IPS-20b (cell line): ENCODE data around the gene CTNND1.

Experiments used
- H3K27ac ChIP-seq: one replicate; pipeline ENCODE4 v1.5.1; 2013; ENCODE audit warnings: low read length
- H3K27me3 ChIP-seq: 2 replicates; pipeline ENCODE4 v1.6.1; 2013; ENCODE audit warnings: mild to moderate bottlenecking, low read length, inconsistent platforms; ENCODE audit not compliant: insufficient read depth
- H3K36me3 ChIP-seq: 2 replicates; pipeline ENCODE4 v1.6.1; 2013; ENCODE audit warnings: low read depth, mild to moderate bottlenecking, inconsistent platforms, low read length, moderate library complexity; ENCODE audit not compliant: insufficient read depth
- H3K4me1 ChIP-seq: 2 replicates; pipeline ENCODE4 v1.6.1; 2013; ENCODE audit warnings: mild to moderate bottlenecking, control low read depth, inconsistent platforms, low read length, moderate library complexity; ENCODE audit not compliant: insufficient read depth
- H3K4me3 ChIP-seq: 2 replicates; pipeline ENCODE4 v1.5.1; 2013; ENCODE audit warnings: mild to moderate bottlenecking, low read length, inconsistent platforms
- H3K9ac ChIP-seq: 2 replicates; pipeline ENCODE4 v1.6.1; 2013; ENCODE audit warnings: low read depth, mild to moderate bottlenecking, inconsistent platforms, low read length, moderate library complexity
- H3K9me3 ChIP-seq: 2 replicates; pipeline ENCODE4 v1.6.1; 2013; ENCODE audit warnings: mild to moderate bottlenecking, low read depth, low read length, inconsistent platforms; ENCODE audit not compliant: insufficient read depth

The CTNND1 gene

GRCh38 chr11:57764972-57765371 lies 3.4 kb downstream of the CTNND1 start:
- Histone ChIP-seq H3K27me3 (no peaks in the 10 kb centered on the region), H3K9me3 (no peaks in the 10 kb centered on the region), H3K27ac (no peak overlapping the region), H3K4me1 (peaks cover 19% of the 10 kb centered on the region; the same call in 1 of the 2 replicates), H3K4me3 (peak overlapping the region; percentile 91), H3K9ac (peak overlapping the region; percentile 98; the same call in 1 of the 2 replicates), H3K36me3 (no peaks in the 10 kb centered on the region)

- H3K9me3 ChIP-seq = no peaks in the 10 kb centered on the region
- no peak overlapping the region for H3K4me3 ChIP-seq
- no peaks in the 10 kb centered on the region for H3K27me3 ChIP-seq
- no peak overlapping the region for H3K27ac ChIP-seq
- no peak overlapping the region for H3K9ac ChIP-seq
- H3K4me1 ChIP-seq = peaks cover 22% of the 10 kb centered on the region
- no peaks in the 10 kb centered on the region for H3K36me3 ChIP-seq
Observed at GRCh38 chr11:57770793-57771192, 9.2 kb downstream of the CTNND1 start.

DNA sequence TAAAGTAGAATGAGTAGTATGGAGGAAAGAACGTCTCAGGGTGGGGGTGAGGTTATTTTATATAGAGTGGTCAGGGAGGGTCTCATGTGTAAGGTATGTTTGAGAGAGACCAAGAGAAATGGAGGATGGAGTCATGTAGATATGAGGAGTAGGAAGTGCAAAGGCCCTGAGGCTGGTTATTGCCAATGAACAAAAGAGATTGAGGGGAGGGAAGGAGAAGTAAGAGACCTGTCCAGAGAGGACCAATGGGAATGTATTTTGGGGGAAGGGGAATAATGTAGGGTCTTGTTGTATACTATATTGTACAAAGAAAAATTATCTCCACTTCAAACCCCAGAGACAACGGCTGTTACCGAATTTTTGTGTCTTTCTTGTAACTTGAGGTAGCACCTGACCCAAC lies 9.8 kb downstream of the CTNND1 start:
- no peaks in the 10 kb centered on the region for H3K27me3 ChIP-seq
- no peaks in the 10 kb centered on the region for H3K36me3 ChIP-seq
- H3K4me1 ChIP-seq = peaks cover 24% of the 10 kb centered on the region
- H3K4me3 ChIP-seq = no peak overlapping the region
- no peaks in the 10 kb centered on the region for H3K9me3 ChIP-seq
- no peak overlapping the region for H3K27ac ChIP-seq
- H3K9ac ChIP-seq = no peak overlapping the region

DNA sequence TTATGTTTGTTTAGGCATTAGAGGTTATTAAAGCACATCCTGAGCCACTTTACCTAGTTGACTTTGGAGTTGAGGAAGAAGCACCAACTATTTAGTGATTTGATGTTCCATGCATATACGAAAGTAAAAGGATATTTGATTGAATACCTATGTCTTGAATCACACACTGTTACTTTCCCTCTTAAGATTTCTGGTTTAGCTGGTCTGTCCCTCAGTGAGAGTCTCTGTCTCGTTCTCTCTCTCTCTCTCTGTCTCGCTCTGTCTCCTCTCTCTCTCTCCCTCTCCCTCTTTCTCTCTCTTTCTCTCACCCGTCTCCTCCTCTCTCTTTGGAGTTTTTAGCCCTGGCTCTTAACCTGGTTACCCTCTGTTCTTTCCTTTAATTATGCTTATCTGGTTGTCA lies 11.0 kb downstream of the CTNND1 start:
- H3K9ac ChIP-seq = no peak overlapping the region
- peaks cover 34% of the 10 kb centered on the region for H3K4me1 ChIP-seq
- no peak overlapping the region for H3K27ac ChIP-seq

DNA sequence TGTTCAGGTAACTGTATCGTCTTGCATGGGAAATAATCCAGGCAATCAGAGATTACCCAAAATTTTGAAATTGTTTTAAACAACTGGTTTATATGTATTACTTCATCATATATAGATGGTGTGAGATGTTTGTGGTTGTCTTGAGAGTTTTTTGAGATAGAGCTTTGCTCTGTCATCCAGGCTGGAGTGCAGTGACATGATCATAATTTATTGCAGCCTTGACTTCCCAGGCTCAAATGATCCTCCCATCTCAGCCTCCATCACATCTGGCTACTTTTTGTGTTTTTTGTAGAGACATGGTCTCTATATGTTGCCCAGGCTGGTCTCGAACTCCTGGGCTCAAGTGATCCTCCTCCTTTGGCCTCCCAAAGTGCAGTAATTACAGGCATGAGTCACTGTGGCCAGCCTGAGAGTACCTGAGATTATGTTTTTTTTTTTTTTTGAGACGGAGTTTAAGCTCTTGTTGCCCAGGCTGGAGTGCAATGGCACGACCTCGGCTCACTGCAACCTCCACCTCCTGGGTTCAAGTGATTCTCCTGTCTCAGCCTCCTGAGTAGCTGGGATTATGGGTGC lies 11.5 kb downstream of the CTNND1 start:
- Histone ChIP-seq H3K27ac (no peak overlapping the region), H3K36me3 (no peaks in the 10 kb centered on the region), H3K9me3 (no peaks in the 10 kb centered on the region), H3K27me3 (no peaks in the 10 kb centered on the region), H3K9ac (no peak overlapping the region), H3K4me3 (no peak overlapping the region), H3K4me1 (peaks cover 39% of the 10 kb centered on the region)

More for the DNA sequence above, 11.0 kb downstream of the CTNND1 start:
- Histone ChIP-seq H3K36me3 (no peaks in the 10 kb centered on the region), H3K4me3 (no peak overlapping the region), H3K9me3 (no peaks in the 10 kb centered on the region), H3K27me3 (no peaks in the 10 kb centered on the region)

DNA sequence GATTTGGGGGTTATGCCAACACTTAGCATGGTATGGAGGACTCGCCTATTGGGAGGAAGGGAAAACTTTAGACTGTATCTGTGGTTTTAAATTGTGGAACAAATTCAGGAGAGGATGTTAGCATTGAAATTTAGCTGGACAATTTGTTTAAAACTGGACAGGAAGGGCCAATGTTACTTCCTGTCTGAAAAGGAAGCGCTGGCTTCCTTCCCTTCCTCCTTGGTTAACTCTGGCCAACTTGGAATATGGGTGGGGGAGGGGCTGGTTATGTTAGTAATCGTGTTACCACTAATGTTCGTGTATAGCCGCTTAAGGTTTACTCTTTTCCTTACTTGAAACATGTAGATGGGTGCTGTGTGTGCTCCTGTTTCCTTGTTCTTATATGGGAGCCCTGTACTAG lies 13.9 kb downstream of the CTNND1 start:
- Histone ChIP-seq H3K36me3 (no peaks in the 10 kb centered on the region), H3K9ac (peak overlapping the region; percentile 8; the same call in 1 of the 2 replicates), H3K27me3 (no peaks in the 10 kb centered on the region), H3K9me3 (no peaks in the 10 kb centered on the region), H3K4me1 (peaks cover 60% of the 10 kb centered on the region), H3K4me3 (peak overlapping the region; percentile 25), H3K27ac (no peak overlapping the region)

DNA sequence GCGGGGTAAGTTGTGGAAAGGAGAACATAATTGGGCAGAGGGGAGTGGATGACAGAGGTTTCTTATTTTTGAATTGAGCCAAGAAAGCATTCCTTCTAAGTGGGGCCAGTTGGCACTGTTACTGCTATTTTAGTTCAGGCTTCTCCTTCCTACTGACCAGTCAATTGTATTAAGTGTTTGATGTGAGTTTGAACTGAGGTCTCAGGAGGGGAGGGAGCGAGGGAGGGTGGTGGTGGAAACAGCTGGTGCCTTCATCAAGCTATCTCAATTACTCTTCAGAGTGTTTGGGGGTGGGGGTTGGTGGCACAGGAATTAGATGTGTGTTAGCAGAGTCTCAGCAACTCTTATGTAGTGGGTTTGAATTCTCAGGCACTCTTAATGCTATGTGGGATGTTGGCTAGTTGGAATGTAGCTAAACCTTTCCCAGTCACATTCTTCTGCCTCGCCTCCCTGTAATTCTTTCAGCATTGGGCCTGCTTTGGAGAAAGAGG lies 14.5 kb downstream of the CTNND1 start:
- peaks cover 66% of the 10 kb centered on the region for H3K4me1 ChIP-seq
- no peaks in the 10 kb centered on the region for H3K27me3 ChIP-seq
- peak overlapping the region; percentile 25; the same call in 1 of the 2 replicates for H3K4me3 ChIP-seq
- H3K36me3 ChIP-seq = no peaks in the 10 kb centered on the region
- H3K27ac ChIP-seq = peak overlapping the region; percentile 15
- H3K9ac ChIP-seq = peak overlapping the region; percentile 8; the same call in 1 of the 2 replicates
- H3K9me3 ChIP-seq = no peaks in the 10 kb centered on the region

GRCh38 chr11:57776577-57777210 lies 15.1 kb downstream of the CTNND1 start:
- no peaks in the 10 kb centered on the region for H3K27me3 ChIP-seq
- no peak overlapping the region for H3K4me3 ChIP-seq
- no peaks in the 10 kb centered on the region for H3K9me3 ChIP-seq
- peaks cover 72% of the 10 kb centered on the region for H3K4me1 ChIP-seq
- H3K9ac ChIP-seq = no peak overlapping the region; the same call in 1 of the 2 replicates
- peak overlapping the region; percentile 71 for H3K27ac ChIP-seq
- no peaks in the 10 kb centered on the region for H3K36me3 ChIP-seq

GRCh38 chr11:57777969-57778317 lies 16.3 kb downstream of the CTNND1 start:
- Histone ChIP-seq H3K9me3 (no peaks in the 10 kb centered on the region), H3K36me3 (no peaks in the 10 kb centered on the region), H3K4me1 (peaks cover 76% of the 10 kb centered on the region), H3K27me3 (no peaks in the 10 kb centered on the region), H3K9ac (peak overlapping the region; percentile 81), H3K27ac (peak overlapping the region; percentile 71), H3K4me3 (peak overlapping the region; percentile 48)

- Histone ChIP-seq H3K9me3 (no peaks in the 10 kb centered on the region), H3K4me1 (peaks cover 76% of the 10 kb centered on the region), H3K9ac (peak overlapping the region; percentile 81), H3K27ac (peak overlapping the region; percentile 71), H3K27me3 (no peaks in the 10 kb centered on the region), H3K4me3 (peak overlapping the region; percentile 48), H3K36me3 (no peaks in the 10 kb centered on the region)
Observed at GRCh38 chr11:57778318-57779037, 16.9 kb downstream of the CTNND1 start.

- Histone ChIP-seq H3K4me1 (peaks cover 76% of the 10 kb centered on the region), H3K27ac (peak overlapping the region; percentile 71), H3K27me3 (no peaks in the 10 kb centered on the region), H3K4me3 (peak overlapping the region; percentile 48), H3K9ac (peak overlapping the region; percentile 81), H3K36me3 (no peaks in the 10 kb centered on the region), H3K9me3 (no peaks in the 10 kb centered on the region)
Observed at GRCh38 chr11:57779276-57779675, 17.7 kb downstream of the CTNND1 start.
